ENCODE data around the gene PSMB11. TPM values are rescaled to one million over a fixed set of nuclear protein-coding genes. Genes with fewer than 3 reads are reported as not detected.
A peak's percentile ranks its signal among the peaks of the same experiment; 100 is the strongest.
"Not testable (repeated sequence)": the region's sequence is repeated elsewhere in the genome, so short reads cannot be mapped to it uniquely, and the experiment has no call there.

The PSMB11 gene
- total and polyA plus RNA-seq, 9 donors, result not detected

- not testable (repeated sequence) for H3K27me3 ChIP-seq (ENCODE audit: control insufficient read depth, insufficient read depth, low read length); DNase-seq; H3K27ac ChIP-seq (ENCODE audit: low read length); H3K4me1 ChIP-seq (ENCODE audit: control insufficient read depth, insufficient read depth, low read length); H3K4me3 ChIP-seq (ENCODE audit: low read length); H3K36me3 ChIP-seq (ENCODE audit: control insufficient read depth, insufficient read depth, low read length); H3K9me3 ChIP-seq (replicated peaks; ENCODE audit: control insufficient read depth, low read depth, low read length)
- 83% methylated on average over 2 of the region's 5 CpGs for WGBS (ENCODE audit: insufficient coverage)
Observed at GRCh38 chr14:23013749-23014054, 28.3 kb upstream of the PSMB11 start.

GRCh38 chr14:23015618-23016017 lies 26.4 kb upstream of the PSMB11 start:
- H3K4me3 ChIP-seq (ENCODE audit: low read length), result no peak overlapping the region
- no CpG with 5 or more reads among the region's 4 CpGs for WGBS (ENCODE audit: insufficient coverage)
- no peaks in the 10 kb centered on the region for H3K9me3 ChIP-seq (replicated peaks; ENCODE audit: control insufficient read depth, low read depth, low read length)
- H3K27me3 ChIP-seq (ENCODE audit: control insufficient read depth, insufficient read depth, low read length), result no peaks in the 10 kb centered on the region
- no peaks in the 10 kb centered on the region for H3K36me3 ChIP-seq (ENCODE audit: control insufficient read depth, insufficient read depth, low read length)
- no peak for DNase-seq
- no peaks in the 10 kb centered on the region for H3K4me1 ChIP-seq (ENCODE audit: control insufficient read depth, insufficient read depth, low read length)
- H3K27ac ChIP-seq (ENCODE audit: low read length), result no peak overlapping the region

- H3K4me1 ChIP-seq (ENCODE audit: control insufficient read depth, insufficient read depth, low read length), result no peaks in the 10 kb centered on the region
- no peak overlapping the region for H3K27ac ChIP-seq (ENCODE audit: low read length)
- H3K4me3 ChIP-seq (ENCODE audit: low read length), result no peak overlapping the region
- WGBS (ENCODE audit: insufficient coverage), result 60% methylated on average over 1 of the region's 5 CpGs
- no peaks in the 10 kb centered on the region for H3K9me3 ChIP-seq (replicated peaks; ENCODE audit: control insufficient read depth, low read depth, low read length)
- H3K36me3 ChIP-seq (ENCODE audit: control insufficient read depth, insufficient read depth, low read length), result no peaks in the 10 kb centered on the region
- H3K27me3 ChIP-seq (ENCODE audit: control insufficient read depth, insufficient read depth, low read length), result no peaks in the 10 kb centered on the region
- DNase-seq, result no peak
Observed at GRCh38 chr14:23017091-23017490, 24.9 kb upstream of the PSMB11 start.

- Histone ChIP-seq H3K27me3 (ENCODE audit: control insufficient read depth, insufficient read depth, low read length) (no peaks in the 10 kb centered on the region), H3K9me3 (replicated peaks; ENCODE audit: control insufficient read depth, low read depth, low read length) (no peaks in the 10 kb centered on the region), H3K27ac (ENCODE audit: low read length) (no peak overlapping the region), H3K4me3 (ENCODE audit: low read length) (no peak overlapping the region), H3K4me1 (ENCODE audit: control insufficient read depth, insufficient read depth, low read length) (no peaks in the 10 kb centered on the region), H3K36me3 (ENCODE audit: control insufficient read depth, insufficient read depth, low read length) (no peaks in the 10 kb centered on the region)
- DNase-seq, result no peak
Observed at GRCh38 chr14:23018107-23018506, 23.9 kb upstream of the PSMB11 start.

GRCh38 chr14:23020143-23021128 lies 21.6 kb upstream of the PSMB11 start:
- no peak for DNase-seq
- peaks cover 9% of the 10 kb centered on the region for H3K36me3 ChIP-seq (ENCODE audit: control insufficient read depth, insufficient read depth, low read length)
- WGBS (ENCODE audit: insufficient coverage), result no CpG with 5 or more reads among the region's 7 CpGs
- H3K9me3 ChIP-seq (replicated peaks; ENCODE audit: control insufficient read depth, low read depth, low read length), result no peaks in the 10 kb centered on the region
- H3K27ac ChIP-seq (ENCODE audit: low read length), result no peak overlapping the region
- no peaks in the 10 kb centered on the region for H3K27me3 ChIP-seq (ENCODE audit: control insufficient read depth, insufficient read depth, low read length)
- peaks cover 2% of the 10 kb centered on the region for H3K4me1 ChIP-seq (ENCODE audit: control insufficient read depth, insufficient read depth, low read length)
- no peak overlapping the region for H3K4me3 ChIP-seq (ENCODE audit: low read length)

GRCh38 chr14:23021434-23021833 lies 20.6 kb upstream of the PSMB11 start:
- Histone ChIP-seq H3K4me3 (ENCODE audit: low read length) (no peak overlapping the region), H3K27ac (ENCODE audit: low read length) (no peak overlapping the region), H3K36me3 (ENCODE audit: control insufficient read depth, insufficient read depth, low read length) (peaks cover 17% of the 10 kb centered on the region), H3K9me3 (replicated peaks; ENCODE audit: control insufficient read depth, low read depth, low read length) (no peaks in the 10 kb centered on the region), H3K27me3 (ENCODE audit: control insufficient read depth, insufficient read depth, low read length) (no peaks in the 10 kb centered on the region), H3K4me1 (ENCODE audit: control insufficient read depth, insufficient read depth, low read length) (peaks cover 2% of the 10 kb centered on the region)
- DNase-seq, result peak; percentile 40
- 19% methylated on average over 9 of the region's 9 CpGs for WGBS (ENCODE audit: insufficient coverage)

- H3K4me1 ChIP-seq (ENCODE audit: control insufficient read depth, insufficient read depth, low read length), result peaks cover 2% of the 10 kb centered on the region
- peaks cover 17% of the 10 kb centered on the region for H3K36me3 ChIP-seq (ENCODE audit: control insufficient read depth, insufficient read depth, low read length)
- no peaks in the 10 kb centered on the region for H3K27me3 ChIP-seq (ENCODE audit: control insufficient read depth, insufficient read depth, low read length)
- no peak overlapping the region for H3K4me3 ChIP-seq (ENCODE audit: low read length)
- no peaks in the 10 kb centered on the region for H3K9me3 ChIP-seq (replicated peaks; ENCODE audit: control insufficient read depth, low read depth, low read length)
- WGBS (ENCODE audit: insufficient coverage), result 43% methylated on average over 1 of the region's 7 CpGs
- no peak overlapping the region for H3K27ac ChIP-seq (ENCODE audit: low read length)
- no peak for DNase-seq
Observed at GRCh38 chr14:23021889-23022442, 20.0 kb upstream of the PSMB11 start.

- Histone ChIP-seq H3K9me3 (replicated peaks; ENCODE audit: control insufficient read depth, low read depth, low read length) (no peaks in the 10 kb centered on the region), H3K36me3 (ENCODE audit: control insufficient read depth, insufficient read depth, low read length) (peaks cover 19% of the 10 kb centered on the region), H3K27ac (ENCODE audit: low read length) (no peak overlapping the region), H3K4me3 (ENCODE audit: low read length) (no peak overlapping the region), H3K4me1 (ENCODE audit: control insufficient read depth, insufficient read depth, low read length) (peaks cover 2% of the 10 kb centered on the region), H3K27me3 (ENCODE audit: control insufficient read depth, insufficient read depth, low read length) (no peaks in the 10 kb centered on the region)
- 97% methylated on average over 4 of the region's 8 CpGs for WGBS (ENCODE audit: insufficient coverage)
- DNase-seq, result no peak
Observed at GRCh38 chr14:23023022-23023794, 18.8 kb upstream of the PSMB11 start.

GRCh38 chr14:23023795-23024152 lies 18.2 kb upstream of the PSMB11 start:
- no peaks in the 10 kb centered on the region for H3K9me3 ChIP-seq (replicated peaks; ENCODE audit: control insufficient read depth, low read depth, low read length)
- DNase-seq, result no peak
- no peak overlapping the region for H3K4me3 ChIP-seq (ENCODE audit: low read length)
- H3K36me3 ChIP-seq (ENCODE audit: control insufficient read depth, insufficient read depth, low read length), result peaks cover 24% of the 10 kb centered on the region
- no peaks in the 10 kb centered on the region for H3K27me3 ChIP-seq (ENCODE audit: control insufficient read depth, insufficient read depth, low read length)
- WGBS (ENCODE audit: insufficient coverage), result no CpG with 5 or more reads among the region's 2 CpGs
- H3K27ac ChIP-seq (ENCODE audit: low read length), result no peak overlapping the region
- H3K4me1 ChIP-seq (ENCODE audit: control insufficient read depth, insufficient read depth, low read length), result peaks cover 2% of the 10 kb centered on the region

- 45% methylated on average over 4 of the region's 7 CpGs for WGBS (ENCODE audit: insufficient coverage)
- Histone ChIP-seq H3K27me3 (ENCODE audit: control insufficient read depth, insufficient read depth, low read length) (no peaks in the 10 kb centered on the region), H3K9me3 (replicated peaks; ENCODE audit: control insufficient read depth, low read depth, low read length) (no peaks in the 10 kb centered on the region), H3K4me3 (ENCODE audit: low read length) (no peak overlapping the region), H3K36me3 (ENCODE audit: control insufficient read depth, insufficient read depth, low read length) (peaks cover 31% of the 10 kb centered on the region), H3K27ac (ENCODE audit: low read length) (no peak overlapping the region), H3K4me1 (ENCODE audit: control insufficient read depth, insufficient read depth, low read length) (peaks cover 2% of the 10 kb centered on the region)
- no peak for DNase-seq
Observed at GRCh38 chr14:23024612-23025075, 17.4 kb upstream of the PSMB11 start.

All from muscle of leg (tissue), 11 donors.